Activated naive CD4-positive, alpha-beta T cell treated with anti-CD3 and anti-CD28 coated beads, Interleukin-2, amount 10 ng/mL, durations not matched to agents 7 days and 5 days (primary cell): Measurements from ENCODE around the gene EMCN.

Experiments
- CTCF ChIA-PET: fragments of 350-600 bp; sonication (Branson Sonifier 250); formaldehyde crosslinking; loops from one replicate; lab custom pipeline; 2021; ENCODE audit warnings: antibody characterized with exemption; lab: Charles Lee
- DNase-seq: peaks from one replicate; pipeline ENCODE4 v3.0.0-alpha.2; 2020
- H3K27ac Mint-ChIP-seq: one replicate; pipeline ENCODE4 v1.8.0; 2021; ENCODE audit warnings: mild to moderate bottlenecking, moderate library complexity, mixed read lengths
- H3K27me3 Mint-ChIP-seq: one replicate; pipeline ENCODE4 v1.8.0; 2021; ENCODE audit warnings: mild to moderate bottlenecking, mixed read lengths
- H3K36me3 Mint-ChIP-seq: one replicate; pipeline ENCODE4 v1.8.0; 2021; ENCODE audit warnings: mixed read lengths
- H3K4me1 Mint-ChIP-seq: one replicate; pipeline ENCODE4 v1.8.0; 2021; ENCODE audit warnings: mixed read lengths
- H3K4me3 Mint-ChIP-seq: one replicate; pipeline ENCODE4 v1.8.0; 2021; ENCODE audit warnings: mild to moderate bottlenecking, moderate library complexity, mixed read lengths
- H3K9me3 Mint-ChIP-seq: one replicate; pipeline ENCODE4 v1.8.0; 2021; ENCODE audit warnings: mixed read lengths

EMCN gene

GRCh38 chr4:100461807-100462605, 55.8 kb downstream of the EMCN start:
- CTCF ChIA-PET = no interaction called here
- no peak overlapping the region for H3K4me3 Mint-ChIP-seq
- H3K27ac Mint-ChIP-seq = no peak overlapping the region
- DNase-seq = no peak
- peaks cover 11% of the 10 kb centered on the region for H3K4me1 Mint-ChIP-seq
- H3K9me3 Mint-ChIP-seq = no peaks in the 10 kb centered on the region
- no peaks in the 10 kb centered on the region for H3K36me3 Mint-ChIP-seq
- no peaks in the 10 kb centered on the region for H3K27me3 Mint-ChIP-seq

- CTCF ChIA-PET = no interaction called here
- H3K27me3 Mint-ChIP-seq = no peaks in the 10 kb centered on the region
- DNase-seq = no peak
- H3K9me3 Mint-ChIP-seq = peaks cover 2% of the 10 kb centered on the region
- no peaks in the 10 kb centered on the region for H3K36me3 Mint-ChIP-seq
- no peak overlapping the region for H3K27ac Mint-ChIP-seq
- H3K4me3 Mint-ChIP-seq = no peak overlapping the region
- no peaks in the 10 kb centered on the region for H3K4me1 Mint-ChIP-seq
These were observed 67.4 kb downstream of the EMCN start for GRCh38 chr4:100450449-100450848.

- H3K36me3 Mint-ChIP-seq = no peaks in the 10 kb centered on the region
- H3K9me3 Mint-ChIP-seq = no peaks in the 10 kb centered on the region
- H3K27me3 Mint-ChIP-seq = no peaks in the 10 kb centered on the region
- CTCF ChIA-PET = no interaction called here
- no peaks in the 10 kb centered on the region for H3K4me1 Mint-ChIP-seq
- no peak overlapping the region for H3K4me3 Mint-ChIP-seq
- no peak overlapping the region for H3K27ac Mint-ChIP-seq
- no peak for DNase-seq
These were observed 86.4 kb downstream of the EMCN start for GRCh38 chr4:100431416-100431815.

- H3K9me3 Mint-ChIP-seq = no peaks in the 10 kb centered on the region
- no peaks in the 10 kb centered on the region for H3K27me3 Mint-ChIP-seq
- H3K27ac Mint-ChIP-seq = no peak overlapping the region
- DNase-seq = no peak
- no peaks in the 10 kb centered on the region for H3K36me3 Mint-ChIP-seq
- CTCF ChIA-PET = no interaction called here
- no peak overlapping the region for H3K4me3 Mint-ChIP-seq
- no peaks in the 10 kb centered on the region for H3K4me1 Mint-ChIP-seq
These were observed 87.4 kb downstream of the EMCN start for GRCh38 chr4:100430451-100430850.

- H3K27me3 Mint-ChIP-seq = no peaks in the 10 kb centered on the region
- H3K9me3 Mint-ChIP-seq = no peaks in the 10 kb centered on the region
- no peaks in the 10 kb centered on the region for H3K36me3 Mint-ChIP-seq
- no peak for DNase-seq
- H3K27ac Mint-ChIP-seq = no peak overlapping the region
- CTCF ChIA-PET = no interaction called here
- H3K4me3 Mint-ChIP-seq = no peak overlapping the region
- H3K4me1 Mint-ChIP-seq = no peaks in the 10 kb centered on the region
These were observed 88.2 kb downstream of the EMCN start for GRCh38 chr4:100429616-100430015.

DNA sequence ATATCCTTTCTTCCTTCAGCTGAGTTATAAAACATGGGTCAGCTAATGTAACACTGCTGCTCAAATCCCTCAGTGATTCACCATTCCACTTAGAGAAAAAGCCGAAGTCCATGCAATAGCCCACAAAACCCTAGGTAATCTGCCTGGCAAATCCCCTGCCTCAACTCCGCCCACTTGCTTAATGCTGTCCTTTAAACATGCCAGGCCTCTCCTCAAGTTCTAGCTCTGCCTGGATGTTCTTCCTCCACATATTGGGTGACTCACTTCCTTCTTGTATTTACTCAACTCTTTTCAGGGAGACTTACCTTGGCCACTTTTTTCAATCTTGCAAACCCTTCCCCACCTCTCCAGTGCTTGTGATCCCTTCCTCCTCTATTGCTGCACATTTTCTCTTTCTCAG, 89.8 kb downstream of the EMCN start:
- no peak overlapping the region for H3K4me3 Mint-ChIP-seq
- no peak overlapping the region for H3K27ac Mint-ChIP-seq
- no peaks in the 10 kb centered on the region for H3K27me3 Mint-ChIP-seq
- no peak for DNase-seq
- H3K9me3 Mint-ChIP-seq = no peaks in the 10 kb centered on the region
- H3K36me3 Mint-ChIP-seq = no peaks in the 10 kb centered on the region
- no peaks in the 10 kb centered on the region for H3K4me1 Mint-ChIP-seq
- CTCF ChIA-PET = no interaction called here

GRCh38 chr4:100424376-100424775, 93.4 kb downstream of the EMCN start:
- no peak overlapping the region for H3K27ac Mint-ChIP-seq
- DNase-seq = no peak
- CTCF ChIA-PET = no interaction called here
- no peaks in the 10 kb centered on the region for H3K9me3 Mint-ChIP-seq
- no peak overlapping the region for H3K4me3 Mint-ChIP-seq
- no peaks in the 10 kb centered on the region for H3K36me3 Mint-ChIP-seq
- no peaks in the 10 kb centered on the region for H3K27me3 Mint-ChIP-seq
- H3K4me1 Mint-ChIP-seq = no peaks in the 10 kb centered on the region

DNA sequence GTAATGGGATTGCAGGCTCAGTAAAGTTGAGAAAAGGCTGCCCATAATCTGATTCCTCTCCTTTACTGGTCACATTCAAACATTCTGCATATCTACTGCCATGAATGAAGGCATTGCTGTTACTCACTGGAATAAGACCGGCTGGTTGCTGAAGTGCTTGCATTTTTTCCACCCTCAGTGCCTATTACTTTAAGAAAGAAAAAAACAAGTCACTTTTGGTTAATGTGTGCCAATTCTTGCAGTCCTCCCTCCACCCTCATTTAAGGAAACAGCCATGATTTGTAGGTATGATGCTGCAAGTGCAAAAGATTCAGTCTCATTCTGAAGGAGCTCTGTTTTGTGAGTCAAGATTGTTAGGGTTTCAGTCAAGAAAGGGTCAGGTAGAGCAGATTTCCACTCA, 94.9 kb downstream of the EMCN start:
- no peak overlapping the region for H3K4me3 Mint-ChIP-seq
- no peak for DNase-seq
- no peaks in the 10 kb centered on the region for H3K27me3 Mint-ChIP-seq
- no peaks in the 10 kb centered on the region for H3K36me3 Mint-ChIP-seq
- no peaks in the 10 kb centered on the region for H3K4me1 Mint-ChIP-seq
- no peak overlapping the region for H3K27ac Mint-ChIP-seq
- CTCF ChIA-PET = no interaction called here
- H3K9me3 Mint-ChIP-seq = no peaks in the 10 kb centered on the region

- H3K9me3 Mint-ChIP-seq = no peaks in the 10 kb centered on the region
- no peak overlapping the region for H3K4me3 Mint-ChIP-seq
- H3K27ac Mint-ChIP-seq = no peak overlapping the region
- CTCF ChIA-PET = interaction anchor here (0.7 kb wide), 1 partner anchor 389 kb away, joined by 3 read pairs; no protein-coding TSS in a partner anchor
- H3K36me3 Mint-ChIP-seq = no peaks in the 10 kb centered on the region
- DNase-seq = no peak
- H3K27me3 Mint-ChIP-seq = no peaks in the 10 kb centered on the region
- H3K4me1 Mint-ChIP-seq = no peaks in the 10 kb centered on the region
These were observed 96.4 kb downstream of the EMCN start for GRCh38 chr4:100421361-100421978.

GRCh38 chr4:100420571-100420970, 97.3 kb downstream of the EMCN start:
- H3K27ac Mint-ChIP-seq = no peak overlapping the region
- CTCF ChIA-PET = no interaction called here
- no peaks in the 10 kb centered on the region for H3K9me3 Mint-ChIP-seq

DNA sequence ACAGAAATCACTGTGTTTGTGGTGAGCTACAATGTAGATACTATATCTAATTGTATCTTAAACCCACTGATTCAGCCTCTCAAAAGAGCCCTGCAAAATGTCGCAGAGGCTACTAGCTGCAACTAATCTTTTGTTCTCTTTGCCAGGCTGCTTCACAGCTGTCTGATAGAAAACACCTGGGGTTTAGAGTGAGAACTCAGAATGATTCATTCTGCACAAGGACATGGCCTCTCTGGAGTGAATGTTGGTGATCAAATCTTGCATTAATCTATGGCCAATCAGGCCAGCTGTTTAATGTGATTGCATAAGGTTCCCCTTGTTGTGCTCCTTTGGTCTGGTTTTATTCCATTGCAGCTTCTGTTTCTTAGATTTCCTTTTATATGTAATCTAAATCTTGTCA, 100.3 kb downstream of the EMCN start:
- Mint-ChIP-seq H3K4me3 (no peak overlapping the region), H3K27me3 (no peaks in the 10 kb centered on the region), H3K27ac (no peak overlapping the region), H3K9me3 (no peaks in the 10 kb centered on the region), H3K36me3 (no peaks in the 10 kb centered on the region), H3K4me1 (no peaks in the 10 kb centered on the region)
- CTCF ChIA-PET = no interaction called here
- no peak for DNase-seq

More at GRCh38 chr4:100420571-100420970, 97.3 kb downstream of the EMCN start:
- H3K27me3 Mint-ChIP-seq = no peaks in the 10 kb centered on the region
- no peak for DNase-seq
- H3K36me3 Mint-ChIP-seq = no peaks in the 10 kb centered on the region
- H3K4me1 Mint-ChIP-seq = no peaks in the 10 kb centered on the region
- no peak overlapping the region for H3K4me3 Mint-ChIP-seq

DNA sequence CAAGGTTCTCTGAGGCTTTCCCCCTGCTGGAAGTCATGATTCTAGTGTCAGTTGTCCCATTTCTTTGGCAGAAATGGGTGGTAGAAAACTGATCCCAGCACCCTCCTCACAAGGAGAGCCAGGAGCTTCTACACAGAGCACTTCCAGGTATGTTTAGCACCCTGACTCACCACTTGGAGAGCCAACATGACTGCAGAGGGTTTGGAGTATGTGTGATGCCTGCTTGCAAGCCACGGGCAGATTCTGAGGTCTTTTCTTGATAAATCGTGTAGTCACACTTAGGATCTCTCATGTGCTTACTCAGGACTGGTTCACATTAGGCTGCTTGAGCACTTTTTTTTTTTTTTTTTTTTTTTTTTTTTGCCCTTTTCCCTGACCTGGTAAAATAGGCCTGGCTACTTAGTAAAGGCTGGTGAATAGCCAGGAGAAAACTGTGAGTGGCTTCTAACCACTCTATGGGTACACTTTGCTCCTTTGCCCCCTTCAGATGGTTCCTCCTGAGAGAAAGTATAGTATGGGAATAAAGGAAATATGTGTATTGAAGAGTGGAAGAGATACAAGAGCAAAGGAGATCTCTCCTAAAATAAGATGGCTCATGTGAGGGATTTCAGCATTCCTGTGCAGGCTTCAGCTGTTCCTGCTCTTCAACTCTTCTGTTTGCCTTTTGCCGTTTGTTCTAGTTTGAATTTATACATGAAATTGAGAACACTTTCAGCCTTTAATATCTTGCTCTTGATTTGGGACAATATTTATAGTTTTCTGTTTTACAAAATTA, 103.6 kb downstream of the EMCN start:
- CTCF ChIA-PET = no interaction called here
- no peaks in the 10 kb centered on the region for H3K36me3 Mint-ChIP-seq
- no peaks in the 10 kb centered on the region for H3K9me3 Mint-ChIP-seq
- H3K4me3 Mint-ChIP-seq = no peak overlapping the region
- no peak overlapping the region for H3K27ac Mint-ChIP-seq
- H3K4me1 Mint-ChIP-seq = no peaks in the 10 kb centered on the region
- DNase-seq = no peak
- H3K27me3 Mint-ChIP-seq = no peaks in the 10 kb centered on the region

DNA sequence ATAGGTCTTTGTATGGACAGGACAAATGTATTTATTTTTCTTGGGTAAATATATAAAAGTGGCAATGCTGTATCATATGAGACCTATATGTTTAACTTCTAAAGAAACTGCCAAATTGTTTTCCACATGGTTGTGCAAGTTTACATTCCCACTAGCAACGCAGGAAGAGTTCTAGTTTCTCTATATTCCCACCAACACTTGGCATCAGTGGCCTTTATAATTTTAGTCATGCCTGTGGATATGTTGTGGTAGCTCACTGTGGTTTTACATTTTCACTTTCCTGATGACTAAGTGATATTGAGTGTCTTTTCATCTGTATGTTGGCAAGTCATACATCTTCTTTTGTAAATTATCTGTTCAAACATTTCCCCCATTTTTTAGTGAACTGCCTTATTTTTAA, 126.0 kb downstream of the EMCN start:
- no peak overlapping the region for H3K27ac Mint-ChIP-seq
- no peak for DNase-seq
- no peaks in the 10 kb centered on the region for H3K27me3 Mint-ChIP-seq
- no peaks in the 10 kb centered on the region for H3K36me3 Mint-ChIP-seq
- CTCF ChIA-PET = no interaction called here
- H3K4me3 Mint-ChIP-seq = no peak overlapping the region
- no peaks in the 10 kb centered on the region for H3K4me1 Mint-ChIP-seq
- H3K9me3 Mint-ChIP-seq = no peaks in the 10 kb centered on the region

- CTCF ChIA-PET = no interaction called here
- H3K4me3 Mint-ChIP-seq = no peak overlapping the region
- H3K27me3 Mint-ChIP-seq = no peaks in the 10 kb centered on the region
- H3K9me3 Mint-ChIP-seq = no peaks in the 10 kb centered on the region
- no peaks in the 10 kb centered on the region for H3K4me1 Mint-ChIP-seq
- no peaks in the 10 kb centered on the region for H3K36me3 Mint-ChIP-seq
- no peak for DNase-seq
- no peak overlapping the region for H3K27ac Mint-ChIP-seq
These were observed 126.7 kb downstream of the EMCN start for GRCh38 chr4:100391086-100391485.

DNA sequence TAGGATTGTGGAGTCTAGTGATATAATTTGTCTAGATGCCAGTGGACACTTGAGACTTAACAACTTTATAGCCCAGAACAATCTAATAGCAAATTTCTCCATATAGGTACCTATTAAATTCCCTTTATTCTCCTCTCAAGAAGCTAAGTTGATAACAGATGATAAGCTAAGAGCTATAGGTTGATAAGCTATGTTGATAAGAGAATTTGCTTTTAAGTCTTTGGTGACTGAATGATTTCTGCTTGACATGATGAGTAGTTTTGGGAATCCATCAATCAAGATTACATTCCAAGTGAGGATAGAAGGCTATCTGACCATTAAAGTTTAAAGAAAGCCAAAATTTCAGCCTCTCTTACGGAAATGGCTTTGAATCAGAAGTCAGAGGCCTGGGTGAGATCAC, 131.6 kb downstream of the EMCN start:
- H3K36me3 Mint-ChIP-seq = no peaks in the 10 kb centered on the region
- CTCF ChIA-PET = no interaction called here

More for the DNA sequence above, 131.6 kb downstream of the EMCN start:
- H3K4me1 Mint-ChIP-seq = no peaks in the 10 kb centered on the region
- no peaks in the 10 kb centered on the region for H3K27me3 Mint-ChIP-seq
- no peaks in the 10 kb centered on the region for H3K9me3 Mint-ChIP-seq
- no peak overlapping the region for H3K27ac Mint-ChIP-seq
- DNase-seq = no peak
- H3K4me3 Mint-ChIP-seq = no peak overlapping the region
